Neural crest cell (in vitro differentiated cells): Measurements from ENCODE around the gene FUT4. TPM values are rescaled to one million over a fixed set of nuclear protein-coding genes. Genes with fewer than 3 reads are reported as not detected.

Experiments
- DNase-seq: peaks from one replicate; pipeline ENCODE4 v3.0.0; 2021; ENCODE audit warnings: low read depth, mixed read lengths, low spot score
- H3K27ac Mint-ChIP-seq: one replicate; pipeline ENCODE4 v1.8.0; 2021; ENCODE audit warnings: mild to moderate bottlenecking, mixed read lengths; ENCODE audit not compliant: unreplicated experiment
- H3K27me3 Mint-ChIP-seq: 2 replicates; pipeline ENCODE4 v1.8.0; 2021; ENCODE audit warnings: low read depth, mild to moderate bottlenecking, mixed read lengths
- H3K36me3 Mint-ChIP-seq: 2 replicates; pipeline ENCODE4 v1.8.0; 2021; ENCODE audit warnings: low read depth, mild to moderate bottlenecking, mixed read lengths
- H3K4me1 Mint-ChIP-seq: 2 replicates; pipeline ENCODE4 v1.8.0; 2021; ENCODE audit warnings: mixed read lengths
- H3K4me3 Mint-ChIP-seq: one replicate; pipeline ENCODE4 v1.8.0; 2021; ENCODE audit warnings: mild to moderate bottlenecking, mixed read lengths
- H3K9me3 Mint-ChIP-seq: 2 replicates; pipeline ENCODE4 v1.8.0; 2021; ENCODE audit warnings: mixed read lengths
- CTCF ChIP-seq: fragments of 200-600 bp; sonication (generic); conservative IDR thresholded peaks from 2 replicates; pipeline ENCODE4 v1.5.0; 2021; ENCODE audit warnings: antibody characterized with exemption, mild to moderate bottlenecking
- total RNA-seq: library from RNA; stranded (reverse); gene quantifications from 2 replicates; pipeline ENCODE4 v1.2.1, GENCODE V29; 2021

The FUT4 gene
- total RNA-seq, 1 donor from 2014 or later, result 5.2 TPM

DNA sequence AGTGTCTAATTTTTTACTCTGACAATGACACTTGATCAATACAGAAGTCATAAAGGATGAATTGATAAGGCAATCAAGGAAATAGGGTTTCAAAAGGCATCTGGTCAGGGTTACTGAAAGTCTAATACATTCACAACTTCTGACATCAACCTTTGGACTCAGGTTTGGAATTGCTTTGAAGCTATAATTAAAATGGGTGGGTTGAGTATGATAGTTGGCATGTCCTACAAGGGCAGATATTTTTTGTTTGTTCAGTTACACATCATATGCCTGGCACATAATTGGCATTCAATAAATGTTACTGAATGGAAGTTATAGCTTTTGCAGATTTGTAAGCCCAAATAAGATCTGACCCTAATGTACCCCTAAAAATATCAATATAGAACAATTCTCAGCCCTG lies 7.3 kb upstream of the FUT4 start:
- TF ChIP-seq CTCF, result no peak
- DNase-seq, result no peak
- no peak overlapping the region for H3K27ac Mint-ChIP-seq
- no peaks in the 10 kb centered on the region for H3K4me1 Mint-ChIP-seq
- no peaks in the 10 kb centered on the region for H3K36me3 Mint-ChIP-seq
- H3K9me3 Mint-ChIP-seq, result no peaks in the 10 kb centered on the region
- H3K4me3 Mint-ChIP-seq, result no peak overlapping the region
- H3K27me3 Mint-ChIP-seq, result peaks cover 5% of the 10 kb centered on the region

- Mint-ChIP-seq H3K4me1 (no peaks in the 10 kb centered on the region), H3K4me3 (no peak overlapping the region), H3K36me3 (no peaks in the 10 kb centered on the region), H3K9me3 (no peaks in the 10 kb centered on the region), H3K27ac (no peak overlapping the region), H3K27me3 (peaks cover 12% of the 10 kb centered on the region)
- DNase-seq, result no peak
- no peak for TF ChIP-seq CTCF
These were observed 6.6 kb upstream of the FUT4 start for GRCh38 chr11:94537031-94537600.

DNA sequence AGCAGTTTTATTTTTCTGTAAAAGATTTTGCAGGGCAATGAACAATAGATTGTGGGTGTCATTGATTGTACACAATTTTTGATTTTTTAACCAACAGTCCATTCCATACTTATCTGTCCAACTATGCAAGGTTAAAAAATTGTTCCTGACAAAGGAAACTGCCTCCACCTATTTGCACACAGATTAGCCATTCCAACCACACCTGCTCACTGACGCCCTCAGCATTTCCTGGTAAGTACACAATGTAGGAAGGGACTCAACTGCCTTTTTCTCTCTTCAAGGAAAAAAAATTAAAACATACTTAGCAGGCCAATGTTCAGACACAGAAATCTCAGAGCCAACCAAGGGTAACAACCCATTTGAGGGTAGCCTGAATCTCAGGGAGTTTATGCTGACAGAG lies 4.3 kb upstream of the FUT4 start:
- no peak for TF ChIP-seq CTCF
- Mint-ChIP-seq H3K27me3 (peaks cover 10% of the 10 kb centered on the region), H3K27ac (no peak overlapping the region), H3K4me3 (no peak overlapping the region), H3K9me3 (no peaks in the 10 kb centered on the region), H3K4me1 (peaks cover 10% of the 10 kb centered on the region), H3K36me3 (no peaks in the 10 kb centered on the region)
- DNase-seq, result no peak

DNA sequence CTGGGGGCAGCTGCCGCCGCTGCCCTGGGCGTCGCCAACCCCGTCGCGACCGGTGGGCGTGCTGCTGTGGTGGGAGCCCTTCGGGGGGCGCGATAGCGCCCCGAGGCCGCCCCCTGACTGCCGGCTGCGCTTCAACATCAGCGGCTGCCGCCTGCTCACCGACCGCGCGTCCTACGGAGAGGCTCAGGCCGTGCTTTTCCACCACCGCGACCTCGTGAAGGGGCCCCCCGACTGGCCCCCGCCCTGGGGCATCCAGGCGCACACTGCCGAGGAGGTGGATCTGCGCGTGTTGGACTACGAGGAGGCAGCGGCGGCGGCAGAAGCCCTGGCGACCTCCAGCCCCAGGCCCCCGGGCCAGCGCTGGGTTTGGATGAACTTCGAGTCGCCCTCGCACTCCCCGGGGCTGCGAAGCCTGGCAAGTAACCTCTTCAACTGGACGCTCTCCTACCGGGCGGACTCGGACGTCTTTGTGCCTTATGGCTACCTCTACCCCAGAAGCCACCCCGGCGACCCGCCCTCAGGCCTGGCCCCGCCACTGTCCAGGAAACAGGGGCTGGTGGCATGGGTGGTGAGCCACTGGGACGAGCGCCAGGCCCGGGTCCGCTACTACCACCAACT lies 1.0 kb downstream of the FUT4 start:
- peaks cover 11% of the 10 kb centered on the region for H3K27me3 Mint-ChIP-seq
- DNase-seq, result peak; percentile 18
- H3K27ac Mint-ChIP-seq, result no peak overlapping the region
- H3K9me3 Mint-ChIP-seq, result no peaks in the 10 kb centered on the region
- H3K4me1 Mint-ChIP-seq, result peaks cover 31% of the 10 kb centered on the region
- no peak for TF ChIP-seq CTCF
- peak overlapping the region; percentile 42 for H3K4me3 Mint-ChIP-seq
- peaks cover 2% of the 10 kb centered on the region for H3K36me3 Mint-ChIP-seq

GRCh38 chr11:94545264-94546161 lies 1.8 kb downstream of the FUT4 start:
- TF ChIP-seq CTCF, result no peak
- H3K27me3 Mint-ChIP-seq, result peaks cover 11% of the 10 kb centered on the region
- H3K4me3 Mint-ChIP-seq, result peak overlapping the region; percentile 77
- H3K4me1 Mint-ChIP-seq, result peaks cover 33% of the 10 kb centered on the region
- H3K27ac Mint-ChIP-seq, result no peak overlapping the region
- no peaks in the 10 kb centered on the region for H3K9me3 Mint-ChIP-seq
- no peak for DNase-seq
- H3K36me3 Mint-ChIP-seq, result peaks cover 2% of the 10 kb centered on the region
